GM23338 (cell line): ENCODE results near the gene CFLAR. TPM values are rescaled to one million over a fixed set of nuclear protein-coding genes. Genes with fewer than 3 reads are reported as not detected.

Source experiments
- ATAC-seq: fragments of 200-7000 bp; cut with Tn5 transposase; 3 replicates; pipeline ENCODE4 v1.9.1; 2020
- DNase-seq: peaks from one replicate; pipeline ENCODE4 v3.0.0-alpha.2; 2015; ENCODE audit warnings: low spot score
- H2AFZ ChIP-seq: fragments of 200-600 bp; sonication (generic); 2 replicates; pipeline ENCODE4 v1.8.0; 2016; ENCODE audit warnings: antibody characterized with exemption, mild to moderate bottlenecking, moderate library complexity
- H3F3A ChIP-seq: fragments of 200-600 bp; sonication (generic); replicated peaks from 2 replicates; pipeline ENCODE4 v1.8.0; 2017; ENCODE audit warnings: antibody characterized with exemption, mixed run types, low read depth
- H3K27ac ChIP-seq: fragments of 200-600 bp; sonication (generic); 2 replicates; pipeline ENCODE4 v1.6.1; 2016; ENCODE audit warnings: low read depth
- H3K27me3 ChIP-seq: fragments of 200-600 bp; sonication (generic); 2 replicates; pipeline ENCODE4 v1.8.0; 2016; ENCODE audit warnings: mild to moderate bottlenecking, mixed run types, moderate library complexity; ENCODE audit not compliant: insufficient read depth
- H3K36me3 ChIP-seq: fragments of 200-600 bp; sonication (generic); 2 replicates; pipeline ENCODE4 v1.8.0; 2016; ENCODE audit warnings: mild to moderate bottlenecking; ENCODE audit not compliant: insufficient read depth
- H3K4me1 ChIP-seq: fragments of 200-600 bp; sonication (generic); 2 replicates; pipeline ENCODE4 v1.8.0; 2016; ENCODE audit warnings: mild to moderate bottlenecking, moderate library complexity; ENCODE audit not compliant: insufficient read depth
- H3K4me2 ChIP-seq: fragments of 200-600 bp; sonication (generic); 2 replicates; pipeline ENCODE4 v1.7.1; 2017; ENCODE audit warnings: mixed run types
- H3K4me3 ChIP-seq: fragments of 200-600 bp; sonication (generic); 2 replicates; pipeline ENCODE4 v1.6.1; 2016; ENCODE audit warnings: mixed run types
- H3K79me2 ChIP-seq: fragments of 200-600 bp; sonication (generic); replicated peaks from 2 replicates; pipeline ENCODE4 v1.8.0; 2017; ENCODE audit warnings: mild to moderate bottlenecking; ENCODE audit not compliant: insufficient read depth
- H3K9me2 ChIP-seq: fragments of 200-600 bp; sonication (generic); 2 replicates; pipeline ENCODE4 v1.8.0; 2017; ENCODE audit not compliant: insufficient read depth
- H4K20me1 ChIP-seq: fragments of 200-600 bp; sonication (generic); replicated peaks from 2 replicates; pipeline ENCODE4 v1.8.0; 2017; ENCODE audit warnings: mild to moderate bottlenecking; ENCODE audit not compliant: insufficient read depth
- H3K27ac Mint-ChIP-seq: 2 replicates; pipeline ENCODE4 v1.8.0; 2020; ENCODE audit warnings: inconsistent platforms, mild to moderate bottlenecking, moderate library complexity, mixed read lengths
- H3K27me3 Mint-ChIP-seq: 3 replicates; pipeline ENCODE4 v1.8.0; 2022; ENCODE audit warnings: low read depth, mild to moderate bottlenecking, moderate library complexity, mixed read lengths, inconsistent platforms; ENCODE audit not compliant: insufficient read depth, poor library complexity
- H3K36me3 Mint-ChIP-seq: 3 replicates; pipeline ENCODE4 v1.8.0; 2021; ENCODE audit warnings: low read depth, mild to moderate bottlenecking, inconsistent platforms, moderate library complexity, mixed read lengths
- H3K4me1 Mint-ChIP-seq: 3 replicates; pipeline ENCODE4 v1.8.0; 2020; ENCODE audit warnings: mild to moderate bottlenecking, inconsistent platforms, mixed read lengths
- H3K4me3 Mint-ChIP-seq: 3 replicates; pipeline ENCODE4 v1.8.0; 2021; ENCODE audit warnings: moderate library complexity, mild to moderate bottlenecking, inconsistent platforms, mixed read lengths
- H3K9me3 Mint-ChIP-seq: 3 replicates; pipeline ENCODE4 v1.8.0; 2020; ENCODE audit warnings: moderate library complexity, mild to moderate bottlenecking, inconsistent platforms, mixed read lengths
- CREB1 ChIP-seq: fragments of 250-450 bp; sonication (Bioruptor Pico); IDR thresholded peaks from 2 replicates; pipeline ENCODE4 v1.5.0; 2020; ENCODE audit warnings: low read depth, mild to moderate bottlenecking, moderate library complexity
- EZH2 ChIP-seq: fragments of 200-600 bp; sonication (generic); IDR thresholded peaks from one replicate; pipeline ENCODE4 v1.8.0; 2017; ENCODE audit warnings: antibody characterized with exemption, mild to moderate bottlenecking, low read depth; ENCODE audit not compliant: unreplicated experiment
- EZH2phosphoT487 ChIP-seq: fragments of 200-600 bp; sonication (generic); IDR thresholded peaks from one replicate; pipeline ENCODE4 v1.8.1; 2018; ENCODE audit warnings: antibody characterized with exemption; ENCODE audit not compliant: unreplicated experiment
- JUNB ChIP-seq: IDR thresholded peaks from one replicate; pipeline ENCODE4 v1.6.1; 2016; ENCODE audit warnings: antibody characterized with exemption; ENCODE audit not compliant: unreplicated experiment
- NANOG ChIP-seq: IDR thresholded peaks from 2 replicates; pipeline ENCODE4 v1.6.1; 2016; ENCODE audit warnings: antibody characterized with exemption, borderline replicate concordance
- POLR2AphosphoS5 ChIP-seq: IDR thresholded peaks from 2 replicates; pipeline ENCODE4 v1.6.1; 2016; ENCODE audit warnings: antibody characterized with exemption, low read depth
- STAT1 ChIP-seq: IDR thresholded peaks from one replicate; pipeline ENCODE4 v1.6.1; 2016; ENCODE audit warnings: antibody characterized with exemption; ENCODE audit not compliant: unreplicated experiment
- ZNF114 ChIP-seq: fragments of 250-450 bp; sonication (Bioruptor Pico); IDR thresholded peaks from 2 replicates; pipeline ENCODE4 v1.5.0; 2020; ENCODE audit warnings: mild to moderate bottlenecking, moderate library complexity
- ZNF331 ChIP-seq: fragments of 250-450 bp; sonication (Bioruptor Pico); IDR thresholded peaks from 2 replicates; pipeline ENCODE4 v1.5.0; 2020; ENCODE audit warnings: low read depth, mild to moderate bottlenecking, moderate library complexity
- polyA plus RNA-seq: library from polyadenylated mRNA; unstranded; fragments of >200 nt; fragmentation: Nextera tagmentation; extraction: Ambion mirVana; gene quantifications from 2 replicates; pipeline ENCODE4 v1.2.1, GENCODE V29; 2016
- total RNA-seq: library from RNA; depleted of rRNA; stranded (reverse); fragments of >200 nt; shearing (Covaris generic); gene quantifications from 2 replicates; pipeline ENCODE4 v1.2.3, GENCODE V29; 2014
- TF ChIP-seq, protein P1 (sequence below): IDR thresholded peaks from 2 replicates; pipeline ENCODE4 v1.6.1; 2016; ENCODE audit warnings: antibody characterized with exemption
- TF ChIP-seq, protein P2 (sequence below), 2 experiments: fragments of 200-600 bp in 1 of 2; sonication (generic) in 1 of 2; conservative IDR thresholded peaks; 2 replicates each; pipeline versions ENCODE4 v1.5.1 to v1.6.1; 2016 to 2017; ENCODE audit warnings: antibody characterized with exemption in 2 of 2, low read depth in 2 of 2, mild to moderate bottlenecking in 2 of 2, moderate library complexity in 1 of 2
- TF ChIP-seq, protein P3 (sequence below): IDR thresholded peaks from one replicate; pipeline ENCODE4 v1.6.1; 2018; ENCODE audit warnings: antibody characterized with exemption; ENCODE audit not compliant: unreplicated experiment
- TF ChIP-seq, protein P4 (sequence below): fragments of 250-450 bp; sonication (Bioruptor Pico); IDR thresholded peaks from 2 replicates; pipeline ENCODE4 v1.5.0; 2020; ENCODE audit warnings: mild to moderate bottlenecking, moderate library complexity

The CFLAR gene
- total and polyA plus RNA-seq, 2 experiments from 2014 or later, result 10.1 to 15.1 TPM

DNA sequence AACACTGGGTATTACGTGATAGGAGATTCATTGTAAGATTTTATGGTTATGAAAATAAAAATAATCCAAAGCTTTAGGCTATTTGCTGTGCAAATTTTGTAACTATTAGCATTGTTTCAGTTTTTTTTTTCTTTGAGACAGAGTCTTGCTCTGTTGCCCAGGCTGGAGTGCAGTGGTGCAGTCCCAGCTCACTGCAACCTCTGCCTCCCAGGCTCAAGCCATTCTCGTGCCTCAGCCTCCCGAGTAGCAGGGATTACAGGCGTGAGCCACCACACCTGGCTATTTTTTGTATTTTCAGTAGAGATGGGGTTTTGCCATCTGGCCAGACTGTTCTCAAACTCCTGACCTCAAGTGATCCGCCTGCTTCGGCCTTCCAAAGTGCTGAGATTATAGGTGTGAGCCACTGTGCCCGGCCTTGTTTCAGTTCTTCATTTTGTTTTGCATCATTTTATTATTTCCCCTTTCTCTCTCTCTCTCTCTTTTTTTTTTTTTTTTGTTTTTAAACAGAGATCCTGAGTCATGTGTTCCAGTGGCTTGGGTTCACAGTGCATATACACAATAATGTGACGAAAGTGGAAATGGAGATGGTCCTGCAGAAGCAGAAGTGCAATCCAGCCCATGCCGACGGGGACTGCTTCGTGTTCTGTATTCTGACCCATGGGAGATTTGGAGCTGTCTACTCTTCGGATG is 92.7 kb downstream of the CFLAR start:
- peaks cover 2% of the 10 kb centered on the region for H3K27me3 Mint-ChIP-seq

More for the DNA sequence above, 92.7 kb downstream of the CFLAR start:
- Mint-ChIP-seq H3K4me3 (no peak overlapping the region), H3K4me1 (peaks cover 6% of the 10 kb centered on the region; the same call in 2 of the 3 replicates), H3K36me3 (no peaks in the 10 kb centered on the region), H3K9me3 (no peaks in the 10 kb centered on the region), H3K27ac (no peak overlapping the region; the same call in 1 of the 2 replicates)
- TF ChIP-seq, protein P1, sequence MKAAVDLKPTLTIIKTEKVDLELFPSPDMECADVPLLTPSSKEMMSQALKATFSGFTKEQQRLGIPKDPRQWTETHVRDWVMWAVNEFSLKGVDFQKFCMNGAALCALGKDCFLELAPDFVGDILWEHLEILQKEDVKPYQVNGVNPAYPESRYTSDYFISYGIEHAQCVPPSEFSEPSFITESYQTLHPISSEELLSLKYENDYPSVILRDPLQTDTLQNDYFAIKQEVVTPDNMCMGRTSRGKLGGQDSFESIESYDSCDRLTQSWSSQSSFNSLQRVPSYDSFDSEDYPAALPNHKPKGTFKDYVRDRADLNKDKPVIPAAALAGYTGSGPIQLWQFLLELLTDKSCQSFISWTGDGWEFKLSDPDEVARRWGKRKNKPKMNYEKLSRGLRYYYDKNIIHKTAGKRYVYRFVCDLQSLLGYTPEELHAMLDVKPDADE, result no peak
- no peak for TF ChIP-seq JUNB
- no peak for TF ChIP-seq STAT1
- TF ChIP-seq POLR2AphosphoS5, result no peak
- no peak for TF ChIP-seq ZNF331 (CRISPR knock-in tag)
- no peak for TF ChIP-seq ZNF114 (CRISPR knock-in tag)
- no peak for TF ChIP-seq EZH2phosphoT487
- TF ChIP-seq CREB1 (CRISPR knock-in tag), result no peak
- TF ChIP-seq, protein P2, sequence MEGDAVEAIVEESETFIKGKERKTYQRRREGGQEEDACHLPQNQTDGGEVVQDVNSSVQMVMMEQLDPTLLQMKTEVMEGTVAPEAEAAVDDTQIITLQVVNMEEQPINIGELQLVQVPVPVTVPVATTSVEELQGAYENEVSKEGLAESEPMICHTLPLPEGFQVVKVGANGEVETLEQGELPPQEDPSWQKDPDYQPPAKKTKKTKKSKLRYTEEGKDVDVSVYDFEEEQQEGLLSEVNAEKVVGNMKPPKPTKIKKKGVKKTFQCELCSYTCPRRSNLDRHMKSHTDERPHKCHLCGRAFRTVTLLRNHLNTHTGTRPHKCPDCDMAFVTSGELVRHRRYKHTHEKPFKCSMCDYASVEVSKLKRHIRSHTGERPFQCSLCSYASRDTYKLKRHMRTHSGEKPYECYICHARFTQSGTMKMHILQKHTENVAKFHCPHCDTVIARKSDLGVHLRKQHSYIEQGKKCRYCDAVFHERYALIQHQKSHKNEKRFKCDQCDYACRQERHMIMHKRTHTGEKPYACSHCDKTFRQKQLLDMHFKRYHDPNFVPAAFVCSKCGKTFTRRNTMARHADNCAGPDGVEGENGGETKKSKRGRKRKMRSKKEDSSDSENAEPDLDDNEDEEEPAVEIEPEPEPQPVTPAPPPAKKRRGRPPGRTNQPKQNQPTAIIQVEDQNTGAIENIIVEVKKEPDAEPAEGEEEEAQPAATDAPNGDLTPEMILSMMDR (conservative IDR thresholded peaks at IDR 0.05; ENCODE audit: low read depth in 2 of 2), result no peak
- TF ChIP-seq, protein P3, sequence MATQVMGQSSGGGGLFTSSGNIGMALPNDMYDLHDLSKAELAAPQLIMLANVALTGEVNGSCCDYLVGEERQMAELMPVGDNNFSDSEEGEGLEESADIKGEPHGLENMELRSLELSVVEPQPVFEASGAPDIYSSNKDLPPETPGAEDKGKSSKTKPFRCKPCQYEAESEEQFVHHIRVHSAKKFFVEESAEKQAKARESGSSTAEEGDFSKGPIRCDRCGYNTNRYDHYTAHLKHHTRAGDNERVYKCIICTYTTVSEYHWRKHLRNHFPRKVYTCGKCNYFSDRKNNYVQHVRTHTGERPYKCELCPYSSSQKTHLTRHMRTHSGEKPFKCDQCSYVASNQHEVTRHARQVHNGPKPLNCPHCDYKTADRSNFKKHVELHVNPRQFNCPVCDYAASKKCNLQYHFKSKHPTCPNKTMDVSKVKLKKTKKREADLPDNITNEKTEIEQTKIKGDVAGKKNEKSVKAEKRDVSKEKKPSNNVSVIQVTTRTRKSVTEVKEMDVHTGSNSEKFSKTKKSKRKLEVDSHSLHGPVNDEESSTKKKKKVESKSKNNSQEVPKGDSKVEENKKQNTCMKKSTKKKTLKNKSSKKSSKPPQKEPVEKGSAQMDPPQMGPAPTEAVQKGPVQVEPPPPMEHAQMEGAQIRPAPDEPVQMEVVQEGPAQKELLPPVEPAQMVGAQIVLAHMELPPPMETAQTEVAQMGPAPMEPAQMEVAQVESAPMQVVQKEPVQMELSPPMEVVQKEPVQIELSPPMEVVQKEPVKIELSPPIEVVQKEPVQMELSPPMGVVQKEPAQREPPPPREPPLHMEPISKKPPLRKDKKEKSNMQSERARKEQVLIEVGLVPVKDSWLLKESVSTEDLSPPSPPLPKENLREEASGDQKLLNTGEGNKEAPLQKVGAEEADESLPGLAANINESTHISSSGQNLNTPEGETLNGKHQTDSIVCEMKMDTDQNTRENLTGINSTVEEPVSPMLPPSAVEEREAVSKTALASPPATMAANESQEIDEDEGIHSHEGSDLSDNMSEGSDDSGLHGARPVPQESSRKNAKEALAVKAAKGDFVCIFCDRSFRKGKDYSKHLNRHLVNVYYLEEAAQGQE, result no peak
- TF ChIP-seq NANOG, result no peak
- TF ChIP-seq, protein P4, sequence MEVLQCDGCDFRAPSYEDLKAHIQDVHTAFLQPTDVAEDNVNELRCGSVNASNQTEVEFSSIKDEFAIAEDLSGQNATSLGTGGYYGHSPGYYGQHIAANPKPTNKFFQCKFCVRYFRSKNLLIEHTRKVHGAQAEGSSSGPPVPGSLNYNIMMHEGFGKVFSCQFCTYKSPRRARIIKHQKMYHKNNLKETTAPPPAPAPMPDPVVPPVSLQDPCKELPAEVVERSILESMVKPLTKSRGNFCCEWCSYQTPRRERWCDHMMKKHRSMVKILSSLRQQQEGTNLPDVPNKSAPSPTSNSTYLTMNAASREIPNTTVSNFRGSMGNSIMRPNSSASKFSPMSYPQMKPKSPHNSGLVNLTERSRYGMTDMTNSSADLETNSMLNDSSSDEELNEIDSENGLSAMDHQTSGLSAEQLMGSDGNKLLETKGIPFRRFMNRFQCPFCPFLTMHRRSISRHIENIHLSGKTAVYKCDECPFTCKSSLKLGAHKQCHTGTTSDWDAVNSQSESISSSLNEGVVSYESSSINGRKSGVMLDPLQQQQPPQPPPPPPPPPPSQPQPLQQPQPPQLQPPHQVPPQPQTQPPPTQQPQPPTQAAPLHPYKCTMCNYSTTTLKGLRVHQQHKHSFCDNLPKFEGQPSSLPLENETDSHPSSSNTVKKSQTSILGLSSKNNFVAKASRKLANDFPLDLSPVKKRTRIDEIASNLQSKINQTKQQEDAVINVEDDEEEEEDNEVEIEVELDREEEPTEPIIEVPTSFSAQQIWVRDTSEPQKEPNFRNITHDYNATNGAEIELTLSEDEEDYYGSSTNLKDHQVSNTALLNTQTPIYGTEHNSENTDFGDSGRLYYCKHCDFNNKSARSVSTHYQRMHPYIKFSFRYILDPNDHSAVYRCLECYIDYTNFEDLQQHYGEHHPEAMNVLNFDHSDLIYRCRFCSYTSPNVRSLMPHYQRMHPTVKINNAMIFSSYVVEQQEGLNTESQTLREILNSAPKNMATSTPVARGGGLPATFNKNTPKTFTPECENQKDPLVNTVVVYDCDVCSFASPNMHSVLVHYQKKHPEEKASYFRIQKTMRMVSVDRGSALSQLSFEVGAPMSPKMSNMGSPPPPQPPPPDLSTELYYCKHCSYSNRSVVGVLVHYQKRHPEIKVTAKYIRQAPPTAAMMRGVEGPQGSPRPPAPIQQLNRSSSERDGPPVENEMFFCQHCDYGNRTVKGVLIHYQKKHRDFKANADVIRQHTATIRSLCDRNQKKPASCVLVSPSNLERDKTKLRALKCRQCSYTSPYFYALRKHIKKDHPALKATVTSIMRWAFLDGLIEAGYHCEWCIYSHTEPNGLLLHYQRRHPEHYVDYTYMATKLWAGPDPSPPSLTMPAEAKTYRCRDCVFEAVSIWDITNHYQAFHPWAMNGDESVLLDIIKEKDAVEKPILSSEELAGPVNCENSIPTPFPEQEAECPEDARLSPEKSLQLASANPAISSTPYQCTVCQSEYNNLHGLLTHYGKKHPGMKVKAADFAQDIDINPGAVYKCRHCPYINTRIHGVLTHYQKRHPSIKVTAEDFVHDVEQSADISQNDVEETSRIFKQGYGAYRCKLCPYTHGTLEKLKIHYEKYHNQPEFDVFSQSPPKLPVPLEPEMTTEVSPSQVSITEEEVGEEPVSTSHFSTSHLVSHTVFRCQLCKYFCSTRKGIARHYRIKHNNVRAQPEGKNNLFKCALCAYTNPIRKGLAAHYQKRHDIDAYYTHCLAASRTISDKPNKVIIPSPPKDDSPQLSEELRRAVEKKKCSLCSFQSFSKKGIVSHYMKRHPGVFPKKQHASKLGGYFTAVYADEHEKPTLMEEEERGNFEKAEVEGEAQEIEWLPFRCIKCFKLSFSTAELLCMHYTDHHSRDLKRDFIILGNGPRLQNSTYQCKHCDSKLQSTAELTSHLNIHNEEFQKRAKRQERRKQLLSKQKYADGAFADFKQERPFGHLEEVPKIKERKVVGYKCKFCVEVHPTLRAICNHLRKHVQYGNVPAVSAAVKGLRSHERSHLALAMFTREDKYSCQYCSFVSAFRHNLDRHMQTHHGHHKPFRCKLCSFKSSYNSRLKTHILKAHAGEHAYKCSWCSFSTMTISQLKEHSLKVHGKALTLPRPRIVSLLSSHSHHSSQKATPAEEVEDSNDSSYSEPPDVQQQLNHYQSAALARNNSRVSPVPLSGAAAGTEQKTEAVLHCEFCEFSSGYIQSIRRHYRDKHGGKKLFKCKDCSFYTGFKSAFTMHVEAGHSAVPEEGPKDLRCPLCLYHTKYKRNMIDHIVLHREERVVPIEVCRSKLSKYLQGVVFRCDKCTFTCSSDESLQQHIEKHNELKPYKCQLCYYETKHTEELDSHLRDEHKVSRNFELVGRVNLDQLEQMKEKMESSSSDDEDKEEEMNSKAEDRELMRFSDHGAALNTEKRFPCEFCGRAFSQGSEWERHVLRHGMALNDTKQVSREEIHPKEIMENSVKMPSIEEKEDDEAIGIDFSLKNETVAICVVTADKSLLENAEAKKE (CRISPR knock-in tag), result no peak
- TF ChIP-seq EZH2, result no peak
- H3K27me3 ChIP-seq, result no peaks in the 10 kb centered on the region
- H3K4me3 ChIP-seq, result no peak overlapping the region
- no peak overlapping the region for H3K4me2 ChIP-seq
- H3K27ac ChIP-seq, result no peak overlapping the region
- DNase-seq (no peak), ATAC-seq (no peak)
- H3K79me2 ChIP-seq, result no peaks in the 10 kb centered on the region
- no peaks in the 10 kb centered on the region for H3K9me2 ChIP-seq
- H3F3A ChIP-seq, result no peaks in the 10 kb centered on the region
- H2AFZ ChIP-seq, result no peak overlapping the region
- H3K4me1 ChIP-seq, result no peaks in the 10 kb centered on the region
- no peaks in the 10 kb centered on the region for H4K20me1 ChIP-seq
- H3K36me3 ChIP-seq, result no peaks in the 10 kb centered on the region
